ENCODE measurements around the gene SMC6.

SMC6 gene

GRCh38 chr2:17718689-17719088 is 34.9 kb downstream of the SMC6 start:
- no peak for DNase-seq (ENCODE audit: low read depth)
- H3K4me3 ChIP-seq (ENCODE audit: low read depth, low read length): no peak overlapping the region
- no peak for TF ChIP-seq CTCF (IDR thresholded peaks at IDR 0.05; ENCODE audit: low read depth, low read length, missing control alignments)

- no peak overlapping the region for H3K4me3 ChIP-seq (ENCODE audit: low read depth, low read length)
- DNase-seq (ENCODE audit: low read depth): no peak
- TF ChIP-seq CTCF (IDR thresholded peaks at IDR 0.05; ENCODE audit: low read depth, low read length, missing control alignments): no peak
Measured at GRCh38 chr2:17717666-17718065, 35.9 kb downstream of the SMC6 start.

- no peak for DNase-seq (ENCODE audit: low read depth)
- H3K4me3 ChIP-seq (ENCODE audit: low read depth, low read length): no peak overlapping the region
- TF ChIP-seq CTCF (IDR thresholded peaks at IDR 0.05; ENCODE audit: low read depth, low read length, missing control alignments): no peak
Measured at GRCh38 chr2:17713291-17713690, 40.3 kb downstream of the SMC6 start.

- TF ChIP-seq CTCF (IDR thresholded peaks at IDR 0.05; ENCODE audit: low read depth, low read length, missing control alignments): no peak
- DNase-seq (ENCODE audit: low read depth): no peak
- no peak overlapping the region for H3K4me3 ChIP-seq (ENCODE audit: low read depth, low read length)
Measured at GRCh38 chr2:17710547-17711248, 42.9 kb downstream of the SMC6 start.

- TF ChIP-seq CTCF (IDR thresholded peaks at IDR 0.05; ENCODE audit: low read depth, low read length, missing control alignments): no peak
- DNase-seq (ENCODE audit: low read depth): no peak
- H3K4me3 ChIP-seq (ENCODE audit: low read depth, low read length): no peak overlapping the region
Measured at GRCh38 chr2:17709897-17710296, 43.7 kb downstream of the SMC6 start.

GRCh38 chr2:17708501-17708900 is 45.1 kb downstream of the SMC6 start:
- TF ChIP-seq CTCF (IDR thresholded peaks at IDR 0.05; ENCODE audit: low read depth, low read length, missing control alignments): no peak
- DNase-seq (ENCODE audit: low read depth): no peak
- no peak overlapping the region for H3K4me3 ChIP-seq (ENCODE audit: low read depth, low read length)

- TF ChIP-seq CTCF (IDR thresholded peaks at IDR 0.05; ENCODE audit: low read depth, low read length, missing control alignments): no peak
- H3K4me3 ChIP-seq (ENCODE audit: low read depth, low read length): no peak overlapping the region
- DNase-seq (ENCODE audit: low read depth): no peak
Measured at GRCh38 chr2:17706845-17707244, 46.8 kb downstream of the SMC6 start.

Data from GM12864 (cell line).